GOT3 (cell line): ENCODE data around the gene CCDC116.
"Not testable (repeated sequence)": the region's sequence is repeated elsewhere in the genome, so short reads cannot be mapped to it uniquely, and the experiment has no call there.

ENCODE experiments used
- DNase-seq: peaks from one replicate; lab custom pipeline; 2025; ENCODE audit warnings: mixed read lengths; lab: John Stamatoyannopoulos, UW

CCDC116 gene

GRCh38 chr22:21609556-21610157, 22.9 kb upstream of the CCDC116 start:
- not testable (repeated sequence) for DNase-seq

GRCh38 chr22:21611210-21611977, 21.2 kb upstream of the CCDC116 start:
- no peak for DNase-seq

- no peak for DNase-seq
Measured at GRCh38 chr22:21612858-21613257, 19.7 kb upstream of the CCDC116 start.

- no peak for DNase-seq
Measured at GRCh38 chr22:21613553-21614233, 18.9 kb upstream of the CCDC116 start.

- DNase-seq, result no peak
Measured at GRCh38 chr22:21615731-21616130, 16.8 kb upstream of the CCDC116 start.

GRCh38 chr22:21617337-21617736, 15.2 kb upstream of the CCDC116 start:
- DNase-seq, result not testable (repeated sequence)

- DNase-seq, result no peak
Measured at GRCh38 chr22:21621025-21621424, 11.5 kb upstream of the CCDC116 start.

GRCh38 chr22:21622011-21622918, 10.3 kb upstream of the CCDC116 start:
- DNase-seq, result no peak

GRCh38 chr22:21622919-21623647, 9.5 kb upstream of the CCDC116 start:
- no peak for DNase-seq

GRCh38 chr22:21623648-21623970, 9.0 kb upstream of the CCDC116 start:
- no peak for DNase-seq

GRCh38 chr22:21624120-21624879, 8.3 kb upstream of the CCDC116 start:
- no peak for DNase-seq

GRCh38 chr22:21624880-21625791, 7.4 kb upstream of the CCDC116 start:
- no peak for DNase-seq

GRCh38 chr22:21626073-21626734, 6.4 kb upstream of the CCDC116 start:
- DNase-seq, result no peak

- no peak for DNase-seq
Measured at GRCh38 chr22:21626735-21627469, 5.7 kb upstream of the CCDC116 start.

GRCh38 chr22:21628386-21629254, 3.9 kb upstream of the CCDC116 start:
- DNase-seq, result no peak

- peak; percentile 74 for DNase-seq
Measured at GRCh38 chr22:21629255-21630149, 3.1 kb upstream of the CCDC116 start, which contains the start of gene YDJC. TSS of gene YDJC (minus strand) at chr22:21630022. CDS start at chr22:21630014, 8 bp downstream.
